ENCODE results near the gene NT5C2. TPM values are rescaled to one million over a fixed set of nuclear protein-coding genes. Genes with fewer than 3 reads are reported as not detected.

NT5C2 gene
- total RNA-seq, 1 experiment from 2014 or later: 76.1 TPM

DNA sequence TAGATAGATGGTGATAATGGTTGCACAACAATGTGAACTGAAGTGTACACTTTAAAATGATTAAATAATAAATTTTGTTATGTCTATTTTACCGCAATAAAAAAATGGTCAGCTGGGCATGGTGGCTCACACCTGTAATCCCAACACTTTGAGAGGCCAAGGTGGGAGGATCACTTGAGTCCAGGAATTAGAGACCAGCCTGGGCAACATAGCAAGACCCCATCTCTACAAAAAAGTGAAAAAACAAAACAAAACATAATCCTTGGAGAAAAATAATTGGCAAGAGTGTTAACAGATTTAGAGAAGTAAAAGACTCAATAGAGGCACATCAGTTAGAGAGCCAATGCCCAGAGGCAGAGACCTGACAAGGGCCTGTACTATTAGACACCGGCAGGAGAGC is 42.7 kb upstream of the NT5C2 start (continued):
- TF ChIP-seq KAT7 (CRISPR knock-in tag; IDR thresholded peaks at IDR 0.05; ENCODE audit: borderline replicate concordance) (no peak), ZNF219 (CRISPR knock-in tag; IDR thresholded peaks at IDR 0.05; ENCODE audit: borderline replicate concordance) (no peak), GRHL2 (CRISPR knock-in tag; IDR thresholded peaks at IDR 0.05; ENCODE audit: insufficient replicate concordance, severe bottlenecking) (no peak), ZBTB21 (CRISPR knock-in tag; IDR thresholded peaks at IDR 0.05; ENCODE audit: borderline replicate concordance) (no peak)
- TF ChIP-seq, protein P1, sequence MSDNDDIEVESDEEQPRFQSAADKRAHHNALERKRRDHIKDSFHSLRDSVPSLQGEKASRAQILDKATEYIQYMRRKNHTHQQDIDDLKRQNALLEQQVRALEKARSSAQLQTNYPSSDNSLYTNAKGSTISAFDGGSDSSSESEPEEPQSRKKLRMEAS (CRISPR knock-in tag; IDR thresholded peaks at IDR 0.05): no peak
- TF ChIP-seq, protein P2, sequence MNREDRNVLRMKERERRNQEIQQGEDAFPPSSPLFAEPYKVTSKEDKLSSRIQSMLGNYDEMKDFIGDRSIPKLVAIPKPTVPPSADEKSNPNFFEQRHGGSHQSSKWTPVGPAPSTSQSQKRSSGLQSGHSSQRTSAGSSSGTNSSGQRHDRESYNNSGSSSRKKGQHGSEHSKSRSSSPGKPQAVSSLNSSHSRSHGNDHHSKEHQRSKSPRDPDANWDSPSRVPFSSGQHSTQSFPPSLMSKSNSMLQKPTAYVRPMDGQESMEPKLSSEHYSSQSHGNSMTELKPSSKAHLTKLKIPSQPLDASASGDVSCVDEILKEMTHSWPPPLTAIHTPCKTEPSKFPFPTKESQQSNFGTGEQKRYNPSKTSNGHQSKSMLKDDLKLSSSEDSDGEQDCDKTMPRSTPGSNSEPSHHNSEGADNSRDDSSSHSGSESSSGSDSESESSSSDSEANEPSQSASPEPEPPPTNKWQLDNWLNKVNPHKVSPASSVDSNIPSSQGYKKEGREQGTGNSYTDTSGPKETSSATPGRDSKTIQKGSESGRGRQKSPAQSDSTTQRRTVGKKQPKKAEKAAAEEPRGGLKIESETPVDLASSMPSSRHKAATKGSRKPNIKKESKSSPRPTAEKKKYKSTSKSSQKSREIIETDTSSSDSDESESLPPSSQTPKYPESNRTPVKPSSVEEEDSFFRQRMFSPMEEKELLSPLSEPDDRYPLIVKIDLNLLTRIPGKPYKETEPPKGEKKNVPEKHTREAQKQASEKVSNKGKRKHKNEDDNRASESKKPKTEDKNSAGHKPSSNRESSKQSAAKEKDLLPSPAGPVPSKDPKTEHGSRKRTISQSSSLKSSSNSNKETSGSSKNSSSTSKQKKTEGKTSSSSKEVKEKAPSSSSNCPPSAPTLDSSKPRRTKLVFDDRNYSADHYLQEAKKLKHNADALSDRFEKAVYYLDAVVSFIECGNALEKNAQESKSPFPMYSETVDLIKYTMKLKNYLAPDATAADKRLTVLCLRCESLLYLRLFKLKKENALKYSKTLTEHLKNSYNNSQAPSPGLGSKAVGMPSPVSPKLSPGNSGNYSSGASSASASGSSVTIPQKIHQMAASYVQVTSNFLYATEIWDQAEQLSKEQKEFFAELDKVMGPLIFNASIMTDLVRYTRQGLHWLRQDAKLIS (CRISPR knock-in tag; IDR thresholded peaks at IDR 0.05; ENCODE audit: borderline replicate concordance): no peak
- TF ChIP-seq, protein P3, sequence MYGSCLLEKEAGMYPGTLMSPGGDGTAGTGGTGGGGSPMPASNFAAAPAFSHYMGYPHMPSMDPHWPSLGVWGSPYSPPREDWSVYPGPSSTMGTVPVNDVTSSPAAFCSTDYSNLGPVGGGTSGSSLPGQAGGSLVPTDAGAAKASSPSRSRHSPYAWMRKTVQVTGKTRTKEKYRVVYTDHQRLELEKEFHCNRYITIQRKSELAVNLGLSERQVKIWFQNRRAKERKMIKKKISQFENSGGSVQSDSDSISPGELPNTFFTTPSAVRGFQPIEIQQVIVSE (CRISPR knock-in tag; IDR thresholded peaks at IDR 0.05; ENCODE audit: borderline replicate concordance): no peak

DNA sequence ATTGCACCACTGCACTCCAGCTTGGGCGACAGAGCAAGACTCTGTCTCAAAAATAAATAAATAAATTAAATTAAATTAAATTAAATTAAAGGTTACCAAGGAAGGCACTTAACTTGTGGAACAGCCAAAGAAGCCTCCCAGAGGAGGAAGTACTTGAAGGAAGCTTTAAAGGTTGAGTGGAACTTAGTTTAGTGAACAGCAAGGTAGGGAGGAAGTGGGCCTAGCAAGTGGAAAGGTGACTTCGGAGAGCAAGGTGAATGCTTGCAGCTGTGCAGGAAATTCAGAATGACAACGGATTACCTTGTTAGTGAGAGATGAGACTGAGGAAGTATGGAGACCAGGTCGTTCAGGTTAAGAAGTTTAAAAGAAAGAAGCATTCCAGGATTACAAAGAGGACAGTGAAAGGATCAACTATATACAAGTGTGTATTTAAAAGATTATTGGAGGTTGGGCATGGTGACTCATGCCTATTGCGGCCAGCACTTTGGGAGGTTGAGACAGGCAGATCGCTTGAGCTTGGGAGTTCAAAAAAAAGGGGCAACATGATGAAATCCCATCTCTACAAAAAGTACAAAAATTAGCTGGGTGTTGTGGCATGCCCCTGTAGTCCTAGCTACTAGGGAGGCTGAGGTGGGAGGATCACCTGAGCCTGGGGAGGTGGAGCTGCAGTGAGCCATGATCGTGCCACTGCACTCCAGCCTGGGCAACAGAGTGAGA is 39.9 kb upstream of the NT5C2 start:
- ATAC-seq: no peak

DNA sequence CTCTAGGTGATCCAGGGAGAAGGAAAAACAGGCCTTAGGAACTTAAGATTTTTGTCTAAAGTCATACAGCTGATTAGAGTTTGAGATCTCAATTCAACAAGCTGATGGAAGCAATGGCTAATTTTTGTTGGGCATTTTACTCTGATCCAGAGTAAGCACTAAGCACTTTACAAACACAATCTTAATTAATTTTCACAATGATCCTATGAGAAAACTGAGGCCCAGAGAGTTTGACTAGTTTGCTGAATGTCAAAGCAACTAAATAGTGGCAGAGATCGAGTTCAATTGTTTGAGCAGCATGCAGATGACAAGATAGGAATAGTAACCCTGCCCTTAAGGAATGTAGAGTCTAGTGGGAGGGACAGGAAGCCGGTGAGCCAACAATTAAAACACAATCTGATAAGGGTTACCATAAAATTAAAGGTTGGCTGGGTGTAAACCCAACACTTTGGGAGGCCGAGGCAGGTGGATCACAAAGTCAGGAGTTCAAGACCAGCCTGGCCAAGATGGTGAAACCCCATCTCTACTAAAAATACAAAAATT is 39.1 kb upstream of the NT5C2 start:
- no peak overlapping the region for H3K4me3 Mint-ChIP-seq
- POLR2A ChIA-PET: interaction anchor here (0.9 to 2.5 kb wide), 2 partner anchors 39 to 412 kb away, joined by 3 to 21 read pairs; partner anchors contain the start of gene NT5C2

More for the DNA sequence above, 39.9 kb upstream of the NT5C2 start:
- Mint-ChIP-seq H3K9me3 (peaks cover 4% of the 10 kb centered on the region), H3K27me3 (ENCODE audit: low read depth) (no peaks in the 10 kb centered on the region), H3K36me3 (no peaks in the 10 kb centered on the region), H3K4me3 (no peak overlapping the region), H3K4me1 (peaks cover 37% of the 10 kb centered on the region), H3K27ac (peak overlapping the region; percentile 94)
- POLR2A ChIA-PET: interaction anchor here (2.5 kb wide), 1 partner anchor 40 kb away, joined by 21 read pairs; the partner anchor contains the start of gene NT5C2
- no peak for TF ChIP-seq ZNF423 (CRISPR knock-in tag; IDR thresholded peaks at IDR 0.05)
- TF ChIP-seq, protein P4, sequence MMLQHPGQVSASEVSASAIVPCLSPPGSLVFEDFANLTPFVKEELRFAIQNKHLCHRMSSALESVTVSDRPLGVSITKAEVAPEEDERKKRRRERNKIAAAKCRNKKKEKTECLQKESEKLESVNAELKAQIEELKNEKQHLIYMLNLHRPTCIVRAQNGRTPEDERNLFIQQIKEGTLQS (CRISPR knock-in tag; conservative IDR thresholded peaks at IDR 0.05): no peak
- TF ChIP-seq JUN (CRISPR knock-in tag; IDR thresholded peaks at IDR 0.05): no peak
- peak; percentile 81 for TF ChIP-seq GABPB1 (CRISPR knock-in tag; IDR thresholded peaks at IDR 0.05)
- peak; percentile 89 for TF ChIP-seq ZNF121 (CRISPR knock-in tag; IDR thresholded peaks at IDR 0.05)
- TF ChIP-seq CBFB (CRISPR knock-in tag; IDR thresholded peaks at IDR 0.05; ENCODE audit: low read depth): no peak
- CTCF ChIA-PET: interaction anchor here (3.0 to 3.4 kb wide), 2 partner anchors 11 to 40 kb away, joined by 9 to 27 read pairs; partner anchors contain the start of gene NT5C2
- DNase-seq (ENCODE audit: low spot score): no peak

More for the DNA sequence above, 39.1 kb upstream of the NT5C2 start:
- DNase-seq (ENCODE audit: low spot score) (no peak), ATAC-seq (no peak)
- Mint-ChIP-seq H3K9me3 (peaks cover 4% of the 10 kb centered on the region), H3K27ac (peak overlapping the region; percentile 96), H3K36me3 (no peaks in the 10 kb centered on the region), H3K4me1 (peaks cover 36% of the 10 kb centered on the region), H3K27me3 (ENCODE audit: low read depth) (no peaks in the 10 kb centered on the region)
- TF ChIP-seq, protein P5, sequence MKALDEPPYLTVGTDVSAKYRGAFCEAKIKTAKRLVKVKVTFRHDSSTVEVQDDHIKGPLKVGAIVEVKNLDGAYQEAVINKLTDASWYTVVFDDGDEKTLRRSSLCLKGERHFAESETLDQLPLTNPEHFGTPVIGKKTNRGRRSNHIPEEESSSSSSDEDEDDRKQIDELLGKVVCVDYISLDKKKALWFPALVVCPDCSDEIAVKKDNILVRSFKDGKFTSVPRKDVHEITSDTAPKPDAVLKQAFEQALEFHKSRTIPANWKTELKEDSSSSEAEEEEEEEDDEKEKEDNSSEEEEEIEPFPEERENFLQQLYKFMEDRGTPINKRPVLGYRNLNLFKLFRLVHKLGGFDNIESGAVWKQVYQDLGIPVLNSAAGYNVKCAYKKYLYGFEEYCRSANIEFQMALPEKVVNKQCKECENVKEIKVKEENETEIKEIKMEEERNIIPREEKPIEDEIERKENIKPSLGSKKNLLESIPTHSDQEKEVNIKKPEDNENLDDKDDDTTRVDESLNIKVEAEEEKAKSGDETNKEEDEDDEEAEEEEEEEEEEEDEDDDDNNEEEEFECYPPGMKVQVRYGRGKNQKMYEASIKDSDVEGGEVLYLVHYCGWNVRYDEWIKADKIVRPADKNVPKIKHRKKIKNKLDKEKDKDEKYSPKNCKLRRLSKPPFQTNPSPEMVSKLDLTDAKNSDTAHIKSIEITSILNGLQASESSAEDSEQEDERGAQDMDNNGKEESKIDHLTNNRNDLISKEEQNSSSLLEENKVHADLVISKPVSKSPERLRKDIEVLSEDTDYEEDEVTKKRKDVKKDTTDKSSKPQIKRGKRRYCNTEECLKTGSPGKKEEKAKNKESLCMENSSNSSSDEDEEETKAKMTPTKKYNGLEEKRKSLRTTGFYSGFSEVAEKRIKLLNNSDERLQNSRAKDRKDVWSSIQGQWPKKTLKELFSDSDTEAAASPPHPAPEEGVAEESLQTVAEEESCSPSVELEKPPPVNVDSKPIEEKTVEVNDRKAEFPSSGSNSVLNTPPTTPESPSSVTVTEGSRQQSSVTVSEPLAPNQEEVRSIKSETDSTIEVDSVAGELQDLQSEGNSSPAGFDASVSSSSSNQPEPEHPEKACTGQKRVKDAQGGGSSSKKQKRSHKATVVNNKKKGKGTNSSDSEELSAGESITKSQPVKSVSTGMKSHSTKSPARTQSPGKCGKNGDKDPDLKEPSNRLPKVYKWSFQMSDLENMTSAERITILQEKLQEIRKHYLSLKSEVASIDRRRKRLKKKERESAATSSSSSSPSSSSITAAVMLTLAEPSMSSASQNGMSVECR (CRISPR knock-in tag; IDR thresholded peaks at IDR 0.05; ENCODE audit: borderline replicate concordance): no peak
- peak; percentile 57; the same call in 1 of the 2 replicates for TF ChIP-seq ZNF317 (CRISPR knock-in tag; IDR thresholded peaks at IDR 0.05; ENCODE audit: borderline replicate concordance, low read depth)
- CTCF ChIA-PET: interaction anchor here (1.0 to 3.4 kb wide), 7 partner anchors 12 to 1063 kb away, joined by 3 to 27 read pairs (median 9); partner anchors contain the start of genes CNNM2 and NT5C2
